HG03025 (cell line): ENCODE results near the gene GJA4.
"Not testable (repeated sequence)": the region's sequence is repeated elsewhere in the genome, so short reads cannot be mapped to it uniquely, and the experiment has no call there.

Experiments used
- ATAC-seq: cut with Tn5 transposase; IDR thresholded peaks from one replicate; pipeline ENCODE4 v1.9.1; 2021; ENCODE audit warnings: mild to moderate bottlenecking, moderate library complexity; ENCODE audit not compliant: unreplicated experiment, low FRiP score

GJA4 gene

GRCh38 chr1:34763142-34763781, 29.5 kb upstream of the GJA4 start:
- no peak for ATAC-seq

- no peak for ATAC-seq
Measured at GRCh38 chr1:34768856-34769255, 23.9 kb upstream of the GJA4 start.

GRCh38 chr1:34770891-34771504, 21.8 kb upstream of the GJA4 start:
- ATAC-seq, result no peak

- no peak for ATAC-seq
Measured at GRCh38 chr1:34771573-34772371, 21.0 kb upstream of the GJA4 start.

GRCh38 chr1:34773114-34773513, 19.7 kb upstream of the GJA4 start:
- not testable (repeated sequence) for ATAC-seq

GRCh38 chr1:34774957-34775356, 17.8 kb upstream of the GJA4 start:
- no peak for ATAC-seq

- ATAC-seq, result no peak
Measured at GRCh38 chr1:34776911-34777310, 15.9 kb upstream of the GJA4 start.

- ATAC-seq, result no peak
Measured at GRCh38 chr1:34777519-34778321, 15.1 kb upstream of the GJA4 start.

GRCh38 chr1:34778381-34778780, 14.4 kb upstream of the GJA4 start:
- ATAC-seq, result no peak

- ATAC-seq, result no peak
Measured at GRCh38 chr1:34779005-34779404, 13.8 kb upstream of the GJA4 start.

- no peak for ATAC-seq
Measured at GRCh38 chr1:34779526-34779925, 13.3 kb upstream of the GJA4 start.

- no peak for ATAC-seq
Measured at GRCh38 chr1:34779962-34780361, 12.8 kb upstream of the GJA4 start.

GRCh38 chr1:34780528-34780927, 12.3 kb upstream of the GJA4 start:
- ATAC-seq, result no peak

- ATAC-seq, result no peak
Measured at GRCh38 chr1:34781071-34781843, 11.5 kb upstream of the GJA4 start, which contains the start of gene GJB3. TSS of gene GJB3 (plus strand) at chr1:34781214. CDS start at chr1:34784763, 3,549 bp downstream.

- no peak for ATAC-seq
Measured at GRCh38 chr1:34781844-34782391, 10.9 kb upstream of the GJA4 start.

- no peak for ATAC-seq
Measured at GRCh38 chr1:34784751-34785221, 8.0 kb upstream of the GJA4 start.

GRCh38 chr1:34785231-34785874, 7.4 kb upstream of the GJA4 start:
- ATAC-seq, result no peak

GRCh38 chr1:34785875-34786470, 6.8 kb upstream of the GJA4 start:
- no peak for ATAC-seq
